Measurements from ENCODE around the gene COMMD9. TPM values are rescaled to one million over a fixed set of nuclear protein-coding genes. Genes with fewer than 3 reads are reported as not detected.

The COMMD9 gene
- total RNA-seq, 1 experiment from 2014 or later, result 58.3 TPM

GRCh38 chr11:36237391-36237790 lies 51.8 kb downstream of the COMMD9 start:
- Histone ChIP-seq H3K36me3 (no peaks in the 10 kb centered on the region), H3K4me1 (replicated peaks) (peaks cover 14% of the 10 kb centered on the region), H3K4me3 (no peak overlapping the region), H3K9me3 (replicated peaks) (no peaks in the 10 kb centered on the region), H3K27me3 (replicated peaks) (peaks cover 7% of the 10 kb centered on the region; the same call in 1 of the 2 replicates), H3K27ac (no peak overlapping the region)
- no peak for DNase-seq (ENCODE audit: low read depth in 1 of 2, low spot score in 2 of 2)

GRCh38 chr11:36235750-36236149 lies 53.5 kb downstream of the COMMD9 start:
- no peaks in the 10 kb centered on the region for H3K9me3 ChIP-seq (replicated peaks)
- H3K27me3 ChIP-seq (replicated peaks), result peaks cover 7% of the 10 kb centered on the region; the same call in 1 of the 2 replicates
- H3K36me3 ChIP-seq, result no peaks in the 10 kb centered on the region
- H3K4me1 ChIP-seq (replicated peaks), result peaks cover 28% of the 10 kb centered on the region
- DNase-seq (ENCODE audit: low read depth in 1 of 2, low spot score in 2 of 2), result no peak
- no peak overlapping the region for H3K27ac ChIP-seq
- H3K4me3 ChIP-seq, result no peak overlapping the region

GRCh38 chr11:36234825-36235224 lies 54.4 kb downstream of the COMMD9 start:
- Histone ChIP-seq H3K36me3 (no peaks in the 10 kb centered on the region), H3K4me3 (no peak overlapping the region), H3K27me3 (replicated peaks) (peaks cover 7% of the 10 kb centered on the region; the same call in 1 of the 2 replicates), H3K4me1 (replicated peaks) (peaks cover 29% of the 10 kb centered on the region), H3K9me3 (replicated peaks) (no peaks in the 10 kb centered on the region), H3K27ac (no peak overlapping the region)
- DNase-seq (ENCODE audit: low read depth in 1 of 2, low spot score in 2 of 2), result no peak

GRCh38 chr11:36233204-36233603 lies 56.0 kb downstream of the COMMD9 start:
- Histone ChIP-seq H3K36me3 (no peaks in the 10 kb centered on the region), H3K4me3 (no peak overlapping the region), H3K9me3 (replicated peaks) (no peaks in the 10 kb centered on the region), H3K4me1 (replicated peaks) (peaks cover 29% of the 10 kb centered on the region), H3K27me3 (replicated peaks) (0 out of 2 replicates have a peak, but pooled peaks cover 3% of the 10 kb centered on the region), H3K27ac (no peak overlapping the region)
- DNase-seq (ENCODE audit: low read depth in 1 of 2, low spot score in 2 of 2), result peak in 1 of 2 experiments; percentile 72

- no peak overlapping the region for H3K4me3 ChIP-seq
- H3K27me3 ChIP-seq (replicated peaks), result no peaks in the 10 kb centered on the region
- DNase-seq (ENCODE audit: low read depth in 1 of 2, low spot score in 2 of 2), result peak in 1 of 2 experiments; percentile 32
- peaks cover 29% of the 10 kb centered on the region for H3K4me1 ChIP-seq (replicated peaks)
- no peaks in the 10 kb centered on the region for H3K9me3 ChIP-seq (replicated peaks)
- no peaks in the 10 kb centered on the region for H3K36me3 ChIP-seq
- H3K27ac ChIP-seq, result no peak overlapping the region
Measured at GRCh38 chr11:36230779-36231699, 58.2 kb downstream of the COMMD9 start.

- H3K27me3 ChIP-seq (replicated peaks), result no peaks in the 10 kb centered on the region
- H3K27ac ChIP-seq, result no peak overlapping the region
- H3K9me3 ChIP-seq (replicated peaks), result no peaks in the 10 kb centered on the region
- H3K36me3 ChIP-seq, result no peaks in the 10 kb centered on the region
- peaks cover 25% of the 10 kb centered on the region for H3K4me1 ChIP-seq (replicated peaks)
- DNase-seq (ENCODE audit: low read depth in 1 of 2, low spot score in 2 of 2), result no peak
- no peak overlapping the region for H3K4me3 ChIP-seq
Measured at GRCh38 chr11:36229091-36229705, 60.0 kb downstream of the COMMD9 start.

GRCh38 chr11:36228689-36229088 lies 60.5 kb downstream of the COMMD9 start:
- no peak overlapping the region for H3K4me3 ChIP-seq
- no peak for DNase-seq (ENCODE audit: low read depth in 1 of 2, low spot score in 2 of 2)
- H3K9me3 ChIP-seq (replicated peaks), result no peaks in the 10 kb centered on the region
- H3K27ac ChIP-seq, result no peak overlapping the region
- no peaks in the 10 kb centered on the region for H3K27me3 ChIP-seq (replicated peaks)
- H3K36me3 ChIP-seq, result no peaks in the 10 kb centered on the region
- peaks cover 25% of the 10 kb centered on the region for H3K4me1 ChIP-seq (replicated peaks)

- Histone ChIP-seq H3K27me3 (replicated peaks) (no peaks in the 10 kb centered on the region), H3K27ac (no peak overlapping the region), H3K4me1 (replicated peaks) (peaks cover 12% of the 10 kb centered on the region), H3K9me3 (replicated peaks) (no peaks in the 10 kb centered on the region), H3K4me3 (no peak overlapping the region), H3K36me3 (no peaks in the 10 kb centered on the region)
- no peak for DNase-seq (ENCODE audit: low read depth in 1 of 2, low spot score in 2 of 2)
Measured at GRCh38 chr11:36227044-36227443, 62.2 kb downstream of the COMMD9 start.

GRCh38 chr11:36224209-36224882 lies 64.9 kb downstream of the COMMD9 start:
- Histone ChIP-seq H3K27ac (no peak overlapping the region), H3K4me1 (replicated peaks) (no peaks in the 10 kb centered on the region), H3K36me3 (no peaks in the 10 kb centered on the region), H3K4me3 (no peak overlapping the region), H3K27me3 (replicated peaks) (no peaks in the 10 kb centered on the region), H3K9me3 (replicated peaks) (peaks cover 5% of the 10 kb centered on the region; the same call in 1 of the 2 replicates)
- DNase-seq (ENCODE audit: low read depth in 1 of 2, low spot score in 2 of 2), result no peak

- no peak for DNase-seq (ENCODE audit: low read depth in 1 of 2, low spot score in 2 of 2)
Measured at GRCh38 chr11:36222831-36223635, 66.2 kb downstream of the COMMD9 start.

More at GRCh38 chr11:36222831-36223635, 66.2 kb downstream of the COMMD9 start:
- Histone ChIP-seq H3K9me3 (replicated peaks) (peaks cover 5% of the 10 kb centered on the region; the same call in 1 of the 2 replicates), H3K4me1 (replicated peaks) (no peaks in the 10 kb centered on the region), H3K4me3 (no peak overlapping the region), H3K27ac (no peak overlapping the region), H3K36me3 (no peaks in the 10 kb centered on the region), H3K27me3 (replicated peaks) (no peaks in the 10 kb centered on the region)

Data from SJSA1 (cell line).